Measurements from ENCODE around the gene ZGLP1. TPM values are rescaled to one million over a fixed set of nuclear protein-coding genes. Genes with fewer than 3 reads are reported as not detected.

ZGLP1 gene
- total and polyA plus RNA-seq, 2 of the 13 experiments (the other 11 are each of a cell fraction or from before 2014, with no cell fraction given) = 2.4 to 3.0 TPM

- TF ChIP-seq ZNF318 (CRISPR knock-in tag; IDR thresholded peaks at IDR 0.05) (no peak), SP5 (CRISPR knock-in tag; IDR thresholded peaks at IDR 0.05; ENCODE audit: borderline replicate concordance, low read depth) (no peak), AKNA (CRISPR knock-in tag; IDR thresholded peaks at IDR 0.05; ENCODE audit: borderline replicate concordance) (no peak), SCMH1 (CRISPR knock-in tag; IDR thresholded peaks at IDR 0.05; ENCODE audit: borderline replicate concordance) (no peak), TAF1 (CRISPR knock-in tag; IDR thresholded peaks at IDR 0.05) (no peak), RXRA (CRISPR knock-in tag; IDR thresholded peaks at IDR 0.05) (peak; percentile 55; the same call in 1 of the 2 replicates), ZNF431 (CRISPR knock-in tag; IDR thresholded peaks at IDR 0.05; ENCODE audit: borderline replicate concordance, low read depth) (0 out of 2 replicates have a peak, but pooled peaks have one; percentile 30), ZFP62 (CRISPR knock-in tag; IDR thresholded peaks at IDR 0.05) (no peak), GZF1 (CRISPR knock-in tag; IDR thresholded peaks at IDR 0.05) (no peak), HNRNPL (IDR thresholded peaks at IDR 0.05; ENCODE audit: low read depth, low read length) (peak; percentile 97)
- TF ChIP-seq, protein P1, sequence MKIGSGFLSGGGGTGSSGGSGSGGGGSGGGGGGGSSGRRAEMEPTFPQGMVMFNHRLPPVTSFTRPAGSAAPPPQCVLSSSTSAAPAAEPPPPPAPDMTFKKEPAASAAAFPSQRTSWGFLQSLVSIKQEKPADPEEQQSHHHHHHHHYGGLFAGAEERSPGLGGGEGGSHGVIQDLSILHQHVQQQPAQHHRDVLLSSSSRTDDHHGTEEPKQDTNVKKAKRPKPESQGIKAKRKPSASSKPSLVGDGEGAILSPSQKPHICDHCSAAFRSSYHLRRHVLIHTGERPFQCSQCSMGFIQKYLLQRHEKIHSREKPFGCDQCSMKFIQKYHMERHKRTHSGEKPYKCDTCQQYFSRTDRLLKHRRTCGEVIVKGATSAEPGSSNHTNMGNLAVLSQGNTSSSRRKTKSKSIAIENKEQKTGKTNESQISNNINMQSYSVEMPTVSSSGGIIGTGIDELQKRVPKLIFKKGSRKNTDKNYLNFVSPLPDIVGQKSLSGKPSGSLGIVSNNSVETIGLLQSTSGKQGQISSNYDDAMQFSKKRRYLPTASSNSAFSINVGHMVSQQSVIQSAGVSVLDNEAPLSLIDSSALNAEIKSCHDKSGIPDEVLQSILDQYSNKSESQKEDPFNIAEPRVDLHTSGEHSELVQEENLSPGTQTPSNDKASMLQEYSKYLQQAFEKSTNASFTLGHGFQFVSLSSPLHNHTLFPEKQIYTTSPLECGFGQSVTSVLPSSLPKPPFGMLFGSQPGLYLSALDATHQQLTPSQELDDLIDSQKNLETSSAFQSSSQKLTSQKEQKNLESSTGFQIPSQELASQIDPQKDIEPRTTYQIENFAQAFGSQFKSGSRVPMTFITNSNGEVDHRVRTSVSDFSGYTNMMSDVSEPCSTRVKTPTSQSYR (CRISPR knock-in tag; IDR thresholded peaks at IDR 0.05; ENCODE audit: borderline replicate concordance) = 0 out of 2 replicates have a peak, but pooled peaks have one; percentile 21
- TF ChIP-seq, protein P2, sequence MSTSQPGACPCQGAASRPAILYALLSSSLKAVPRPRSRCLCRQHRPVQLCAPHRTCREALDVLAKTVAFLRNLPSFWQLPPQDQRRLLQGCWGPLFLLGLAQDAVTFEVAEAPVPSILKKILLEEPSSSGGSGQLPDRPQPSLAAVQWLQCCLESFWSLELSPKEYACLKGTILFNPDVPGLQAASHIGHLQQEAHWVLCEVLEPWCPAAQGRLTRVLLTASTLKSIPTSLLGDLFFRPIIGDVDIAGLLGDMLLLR (CRISPR knock-in tag; IDR thresholded peaks at IDR 0.05) = no peak
These were observed 25.9 kb upstream of the ZGLP1 start (continued) for GRCh38 chr19:10335352-10335985.

Measured in HepG2 (cell line).